WI38 (cell line): ENCODE data around the gene KIF12.

Source experiments
- H3K4me3 ChIP-seq: 2 replicates; pipeline ENCODE4 v1.5.1; 2011; ENCODE audit warnings: low read depth, mild to moderate bottlenecking, control low read depth, low read length
- TF ChIP-seq, protein P1 (sequence below): IDR thresholded peaks from 2 replicates; pipeline ENCODE4 v1.5.1; 2012; ENCODE audit warnings: low read depth, mild to moderate bottlenecking, control low read depth, low read length

The KIF12 gene

GRCh38 chr9:114072184-114073140 is 26.6 kb downstream of the KIF12 start:
- no peak overlapping the region for H3K4me3 ChIP-seq
- TF ChIP-seq, protein P1, sequence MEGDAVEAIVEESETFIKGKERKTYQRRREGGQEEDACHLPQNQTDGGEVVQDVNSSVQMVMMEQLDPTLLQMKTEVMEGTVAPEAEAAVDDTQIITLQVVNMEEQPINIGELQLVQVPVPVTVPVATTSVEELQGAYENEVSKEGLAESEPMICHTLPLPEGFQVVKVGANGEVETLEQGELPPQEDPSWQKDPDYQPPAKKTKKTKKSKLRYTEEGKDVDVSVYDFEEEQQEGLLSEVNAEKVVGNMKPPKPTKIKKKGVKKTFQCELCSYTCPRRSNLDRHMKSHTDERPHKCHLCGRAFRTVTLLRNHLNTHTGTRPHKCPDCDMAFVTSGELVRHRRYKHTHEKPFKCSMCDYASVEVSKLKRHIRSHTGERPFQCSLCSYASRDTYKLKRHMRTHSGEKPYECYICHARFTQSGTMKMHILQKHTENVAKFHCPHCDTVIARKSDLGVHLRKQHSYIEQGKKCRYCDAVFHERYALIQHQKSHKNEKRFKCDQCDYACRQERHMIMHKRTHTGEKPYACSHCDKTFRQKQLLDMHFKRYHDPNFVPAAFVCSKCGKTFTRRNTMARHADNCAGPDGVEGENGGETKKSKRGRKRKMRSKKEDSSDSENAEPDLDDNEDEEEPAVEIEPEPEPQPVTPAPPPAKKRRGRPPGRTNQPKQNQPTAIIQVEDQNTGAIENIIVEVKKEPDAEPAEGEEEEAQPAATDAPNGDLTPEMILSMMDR, result no peak

DNA sequence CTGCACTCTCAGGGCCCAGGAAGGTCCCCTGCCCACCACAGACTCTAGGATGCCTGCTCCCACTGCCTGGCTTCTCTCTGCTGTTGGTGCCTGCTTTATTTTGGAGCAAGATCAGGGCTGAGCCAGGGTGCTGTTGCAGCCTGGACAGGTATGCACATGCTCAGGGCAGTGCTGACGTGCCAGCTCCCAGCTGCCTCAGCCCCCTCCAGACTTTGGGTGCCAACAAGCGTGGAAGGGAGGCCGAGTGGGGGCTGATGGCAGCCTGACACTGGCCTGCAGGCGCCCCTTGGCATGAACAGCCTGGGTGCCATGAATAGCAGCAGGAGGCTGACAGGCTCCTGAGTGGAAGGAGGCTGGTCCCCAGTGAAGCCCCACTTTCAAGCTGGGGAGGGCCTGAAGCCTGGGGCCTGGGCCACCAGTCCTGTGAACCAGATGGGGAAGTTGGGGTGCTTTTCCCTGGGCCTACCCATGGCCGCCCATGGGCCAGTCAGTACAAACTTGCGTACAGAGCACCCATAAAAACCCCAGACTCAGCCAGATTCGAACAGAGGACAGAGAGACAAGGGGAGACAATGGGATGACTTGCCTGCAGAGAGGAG is 27.8 kb downstream of the KIF12 start:
- TF ChIP-seq, protein P1, result no peak
- H3K4me3 ChIP-seq, result no peak overlapping the region

DNA sequence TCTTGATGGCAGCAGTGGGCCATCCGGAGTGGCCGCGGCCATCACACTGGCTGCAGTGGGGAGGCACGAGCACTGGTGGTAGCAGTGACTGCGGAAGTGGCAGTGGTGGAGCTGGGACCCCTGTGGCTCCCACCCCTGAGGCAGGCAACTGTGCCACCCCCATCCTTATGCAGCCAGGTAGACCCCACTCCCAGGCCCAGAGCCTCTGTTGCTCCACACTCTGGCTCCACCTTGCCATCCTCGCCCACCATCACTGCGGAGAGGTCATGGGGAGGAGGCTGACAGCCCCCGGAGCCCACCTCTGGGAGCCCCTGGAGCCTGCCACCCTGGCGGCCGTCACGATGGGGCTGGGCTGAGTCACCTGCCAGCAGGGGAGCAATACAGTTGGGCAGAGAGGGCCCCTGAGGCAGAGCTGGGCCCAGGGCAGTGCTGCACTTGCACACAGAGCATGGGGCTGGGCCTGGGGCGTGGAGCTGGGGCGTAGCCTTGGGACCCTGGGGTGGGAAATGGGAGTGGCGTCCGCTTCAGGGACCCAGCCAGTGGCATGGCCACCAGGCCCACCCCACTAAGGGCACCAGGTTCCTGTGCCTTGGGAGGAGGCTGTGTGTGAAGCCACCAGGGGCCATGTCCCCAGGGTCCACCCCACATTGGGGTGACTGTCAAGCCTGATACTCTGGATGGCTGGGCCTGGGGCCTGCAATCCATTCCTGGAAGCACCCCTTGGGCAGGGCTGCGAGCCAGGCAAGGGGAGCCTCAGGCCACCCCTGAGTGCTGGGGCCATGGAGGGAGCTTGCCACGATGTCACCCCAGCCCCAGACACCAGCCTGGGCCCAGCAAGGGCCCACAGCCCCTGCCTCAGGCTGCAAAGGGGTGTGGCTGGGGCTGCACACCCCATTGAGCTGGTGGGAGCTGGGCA is 28.6 kb downstream of the KIF12 start:
- H3K4me3 ChIP-seq, result no peak overlapping the region
- TF ChIP-seq, protein P1, result no peak

- H3K4me3 ChIP-seq, result no peak overlapping the region
- TF ChIP-seq, protein P1, result no peak
Observed at GRCh38 chr9:114069476-114070187, 29.5 kb downstream of the KIF12 start.

- TF ChIP-seq, protein P1, result no peak
- H3K4me3 ChIP-seq, result no peak overlapping the region
Observed at GRCh38 chr9:114065304-114065703, 33.8 kb downstream of the KIF12 start.

DNA sequence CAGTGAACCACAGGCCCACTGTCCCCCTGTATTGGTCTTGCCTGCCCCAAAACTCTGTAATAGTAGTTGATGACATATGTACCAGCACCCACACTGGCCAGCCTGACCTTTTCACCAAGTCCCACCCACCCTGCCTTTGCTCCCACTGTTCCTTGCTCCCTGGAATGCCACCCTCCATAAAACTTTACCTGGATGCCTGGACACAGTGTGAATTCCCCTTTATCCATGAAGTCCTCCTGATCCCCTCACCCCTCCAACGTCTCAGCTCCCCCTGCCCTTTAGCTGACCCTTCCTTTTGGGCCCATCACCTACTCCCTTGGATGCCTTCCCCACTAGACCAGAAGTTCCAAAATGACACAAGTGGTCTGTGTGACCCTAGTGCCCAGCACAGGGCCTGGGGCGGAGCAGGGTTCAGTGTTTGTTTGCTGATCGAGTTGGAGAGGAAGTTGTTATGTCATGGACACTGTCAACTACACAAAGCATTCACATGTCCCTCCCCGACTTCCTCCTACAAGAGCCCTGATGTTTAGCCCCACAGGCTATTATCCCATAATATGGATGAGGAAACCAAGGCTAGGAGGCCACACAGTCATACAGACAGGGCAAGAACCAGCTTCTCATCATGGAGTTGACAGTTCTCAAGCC is 37.1 kb downstream of the KIF12 start:
- no peak overlapping the region for H3K4me3 ChIP-seq
- TF ChIP-seq, protein P1, result no peak
